K562 (cell line): ENCODE results near the gene UNC93B1. TPM values are rescaled to one million over a fixed set of nuclear protein-coding genes. Genes with fewer than 3 reads are reported as not detected.

ENCODE experiments used
- BCOR ChIP-seq: fragments of 450-650 bp; IDR thresholded peaks from 2 replicates; pipeline ENCODE4 v1.6.1; 2016
- IRF2 ChIP-seq: sonication (generic); formaldehyde crosslinking; IDR thresholded peaks from 2 replicates; pipeline ENCODE4 v1.8.1; 2022; ENCODE audit warnings: mild to moderate bottlenecking, missing genetic modification reagents
- SAP30 ChIP-seq: fragments of 200-600 bp; sonication (generic); IDR thresholded peaks from 2 replicates; pipeline ENCODE4 v1.6.1; 2012; ENCODE audit warnings: borderline replicate concordance, low read depth, mild to moderate bottlenecking, moderate library complexity, low read length, control low read depth, inconsistent platforms; ENCODE audit not compliant: insufficient read depth, poor library complexity, severe bottlenecking
- STAG1 ChIP-seq: sonication (generic); formaldehyde crosslinking; IDR thresholded peaks from 2 replicates; pipeline ENCODE4 v1.5.0; 2020; ENCODE audit warnings: missing genetic modification reagents, borderline replicate concordance
- ZNF644 ChIP-seq: fragments of 200-800 bp; sonication (Bioruptor generic); IDR thresholded peaks from 2 replicates; pipeline ENCODE4 v1.6.1; 2016; ENCODE audit warnings: low read depth, missing genetic modification characterization, missing compliant biosample characterization
- ZNF695 ChIP-seq: fragments of 450-650 bp; formaldehyde crosslinking; IDR thresholded peaks from 2 replicates; pipeline ENCODE4 v1.4.0; 2020; ENCODE audit warnings: mild to moderate bottlenecking, moderate library complexity
- polyA plus RNA-seq, 8 experiments: library from polyadenylated mRNA; depleted of rRNA in 4 of 8; stranded (reverse) in 5 of 8; unstranded in 3 of 8; fragments of >200 nt; fragmentation: Nextera tagmentation in 2 of 8; fragmentation: Illumina TruSeq in 1 of 8; extraction: Ambion mirVana in 2 of 8; extraction: Trizol in 1 of 8; gene quantifications; 2 replicates each; pipeline versions ENCODE4 v1.2.1 to v1.2.3, GENCODE V29; 2011 to 2014; ENCODE audit warnings: inconsistent platforms in 1 of 8, missing spikeins in 1 of 8
- total RNA-seq, 7 experiments: library from RNA; depleted of rRNA in 6 of 7; stranded (reverse); fragments of >200 nt in 6 of 7; fragmentation: Illumina TruSeq in 2 of 7; extraction: Trizol in 2 of 7; gene quantifications; 2 replicates each; pipeline versions ENCODE4 v1.2.1 to v1.2.3, GENCODE V29; 2011 to 2021; ENCODE audit warnings: low replicate concordance in 1 of 7
- TF ChIP-seq, protein P1 (sequence below): fragments of 450-650 bp; IDR thresholded peaks from 2 replicates; pipeline ENCODE4 v1.6.1; 2016; ENCODE audit warnings: mild to moderate bottlenecking, moderate library complexity
- TF ChIP-seq, protein P2 (sequence below): fragments of 450-650 bp; IDR thresholded peaks from 2 replicates; pipeline ENCODE4 v1.6.1; 2016; ENCODE audit warnings: missing biosample characterization, missing genetic modification characterization

The UNC93B1 gene
- total and polyA plus RNA-seq, 9 of the 15 experiments (the other 6 are each of a cell fraction or from before 2014, with no cell fraction given) = 0.10 to 13.6 (median 6.5) TPM

DNA sequence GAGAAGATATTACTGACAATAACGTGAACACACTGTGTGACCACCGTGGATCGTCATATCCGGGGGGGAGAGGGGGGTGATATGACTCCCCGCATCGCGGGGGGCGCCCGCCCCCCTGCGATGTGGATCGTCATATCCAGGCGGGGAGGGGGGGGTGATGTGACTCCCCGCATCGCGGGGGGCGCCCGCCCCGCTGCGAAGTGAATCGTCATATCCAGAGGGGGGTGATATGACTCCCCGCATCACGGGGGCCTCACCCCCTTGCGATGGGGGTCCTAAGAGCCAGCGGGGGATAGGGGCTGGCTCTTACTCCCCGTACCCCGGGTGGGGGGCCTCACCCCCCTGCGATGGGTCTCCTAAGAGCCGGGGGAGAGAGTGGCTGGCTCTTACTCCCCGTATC lies 19.9 kb downstream of the UNC93B1 start (continued):
- TF ChIP-seq, protein P1, sequence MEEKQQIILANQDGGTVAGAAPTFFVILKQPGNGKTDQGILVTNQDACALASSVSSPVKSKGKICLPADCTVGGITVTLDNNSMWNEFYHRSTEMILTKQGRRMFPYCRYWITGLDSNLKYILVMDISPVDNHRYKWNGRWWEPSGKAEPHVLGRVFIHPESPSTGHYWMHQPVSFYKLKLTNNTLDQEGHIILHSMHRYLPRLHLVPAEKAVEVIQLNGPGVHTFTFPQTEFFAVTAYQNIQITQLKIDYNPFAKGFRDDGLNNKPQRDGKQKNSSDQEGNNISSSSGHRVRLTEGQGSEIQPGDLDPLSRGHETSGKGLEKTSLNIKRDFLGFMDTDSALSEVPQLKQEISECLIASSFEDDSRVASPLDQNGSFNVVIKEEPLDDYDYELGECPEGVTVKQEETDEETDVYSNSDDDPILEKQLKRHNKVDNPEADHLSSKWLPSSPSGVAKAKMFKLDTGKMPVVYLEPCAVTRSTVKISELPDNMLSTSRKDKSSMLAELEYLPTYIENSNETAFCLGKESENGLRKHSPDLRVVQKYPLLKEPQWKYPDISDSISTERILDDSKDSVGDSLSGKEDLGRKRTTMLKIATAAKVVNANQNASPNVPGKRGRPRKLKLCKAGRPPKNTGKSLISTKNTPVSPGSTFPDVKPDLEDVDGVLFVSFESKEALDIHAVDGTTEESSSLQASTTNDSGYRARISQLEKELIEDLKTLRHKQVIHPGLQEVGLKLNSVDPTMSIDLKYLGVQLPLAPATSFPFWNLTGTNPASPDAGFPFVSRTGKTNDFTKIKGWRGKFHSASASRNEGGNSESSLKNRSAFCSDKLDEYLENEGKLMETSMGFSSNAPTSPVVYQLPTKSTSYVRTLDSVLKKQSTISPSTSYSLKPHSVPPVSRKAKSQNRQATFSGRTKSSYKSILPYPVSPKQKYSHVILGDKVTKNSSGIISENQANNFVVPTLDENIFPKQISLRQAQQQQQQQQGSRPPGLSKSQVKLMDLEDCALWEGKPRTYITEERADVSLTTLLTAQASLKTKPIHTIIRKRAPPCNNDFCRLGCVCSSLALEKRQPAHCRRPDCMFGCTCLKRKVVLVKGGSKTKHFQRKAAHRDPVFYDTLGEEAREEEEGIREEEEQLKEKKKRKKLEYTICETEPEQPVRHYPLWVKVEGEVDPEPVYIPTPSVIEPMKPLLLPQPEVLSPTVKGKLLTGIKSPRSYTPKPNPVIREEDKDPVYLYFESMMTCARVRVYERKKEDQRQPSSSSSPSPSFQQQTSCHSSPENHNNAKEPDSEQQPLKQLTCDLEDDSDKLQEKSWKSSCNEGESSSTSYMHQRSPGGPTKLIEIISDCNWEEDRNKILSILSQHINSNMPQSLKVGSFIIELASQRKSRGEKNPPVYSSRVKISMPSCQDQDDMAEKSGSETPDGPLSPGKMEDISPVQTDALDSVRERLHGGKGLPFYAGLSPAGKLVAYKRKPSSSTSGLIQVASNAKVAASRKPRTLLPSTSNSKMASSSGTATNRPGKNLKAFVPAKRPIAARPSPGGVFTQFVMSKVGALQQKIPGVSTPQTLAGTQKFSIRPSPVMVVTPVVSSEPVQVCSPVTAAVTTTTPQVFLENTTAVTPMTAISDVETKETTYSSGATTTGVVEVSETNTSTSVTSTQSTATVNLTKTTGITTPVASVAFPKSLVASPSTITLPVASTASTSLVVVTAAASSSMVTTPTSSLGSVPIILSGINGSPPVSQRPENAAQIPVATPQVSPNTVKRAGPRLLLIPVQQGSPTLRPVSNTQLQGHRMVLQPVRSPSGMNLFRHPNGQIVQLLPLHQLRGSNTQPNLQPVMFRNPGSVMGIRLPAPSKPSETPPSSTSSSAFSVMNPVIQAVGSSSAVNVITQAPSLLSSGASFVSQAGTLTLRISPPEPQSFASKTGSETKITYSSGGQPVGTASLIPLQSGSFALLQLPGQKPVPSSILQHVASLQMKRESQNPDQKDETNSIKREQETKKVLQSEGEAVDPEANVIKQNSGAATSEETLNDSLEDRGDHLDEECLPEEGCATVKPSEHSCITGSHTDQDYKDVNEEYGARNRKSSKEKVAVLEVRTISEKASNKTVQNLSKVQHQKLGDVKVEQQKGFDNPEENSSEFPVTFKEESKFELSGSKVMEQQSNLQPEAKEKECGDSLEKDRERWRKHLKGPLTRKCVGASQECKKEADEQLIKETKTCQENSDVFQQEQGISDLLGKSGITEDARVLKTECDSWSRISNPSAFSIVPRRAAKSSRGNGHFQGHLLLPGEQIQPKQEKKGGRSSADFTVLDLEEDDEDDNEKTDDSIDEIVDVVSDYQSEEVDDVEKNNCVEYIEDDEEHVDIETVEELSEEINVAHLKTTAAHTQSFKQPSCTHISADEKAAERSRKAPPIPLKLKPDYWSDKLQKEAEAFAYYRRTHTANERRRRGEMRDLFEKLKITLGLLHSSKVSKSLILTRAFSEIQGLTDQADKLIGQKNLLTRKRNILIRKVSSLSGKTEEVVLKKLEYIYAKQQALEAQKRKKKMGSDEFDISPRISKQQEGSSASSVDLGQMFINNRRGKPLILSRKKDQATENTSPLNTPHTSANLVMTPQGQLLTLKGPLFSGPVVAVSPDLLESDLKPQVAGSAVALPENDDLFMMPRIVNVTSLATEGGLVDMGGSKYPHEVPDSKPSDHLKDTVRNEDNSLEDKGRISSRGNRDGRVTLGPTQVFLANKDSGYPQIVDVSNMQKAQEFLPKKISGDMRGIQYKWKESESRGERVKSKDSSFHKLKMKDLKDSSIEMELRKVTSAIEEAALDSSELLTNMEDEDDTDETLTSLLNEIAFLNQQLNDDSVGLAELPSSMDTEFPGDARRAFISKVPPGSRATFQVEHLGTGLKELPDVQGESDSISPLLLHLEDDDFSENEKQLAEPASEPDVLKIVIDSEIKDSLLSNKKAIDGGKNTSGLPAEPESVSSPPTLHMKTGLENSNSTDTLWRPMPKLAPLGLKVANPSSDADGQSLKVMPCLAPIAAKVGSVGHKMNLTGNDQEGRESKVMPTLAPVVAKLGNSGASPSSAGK = no peak
- TF ChIP-seq SAP30 = no peak
- TF ChIP-seq ZNF695 (CRISPR knock-in tag) = no peak
- TF ChIP-seq IRF2 (CRISPR knock-in tag) = no peak
- TF ChIP-seq, protein P2, sequence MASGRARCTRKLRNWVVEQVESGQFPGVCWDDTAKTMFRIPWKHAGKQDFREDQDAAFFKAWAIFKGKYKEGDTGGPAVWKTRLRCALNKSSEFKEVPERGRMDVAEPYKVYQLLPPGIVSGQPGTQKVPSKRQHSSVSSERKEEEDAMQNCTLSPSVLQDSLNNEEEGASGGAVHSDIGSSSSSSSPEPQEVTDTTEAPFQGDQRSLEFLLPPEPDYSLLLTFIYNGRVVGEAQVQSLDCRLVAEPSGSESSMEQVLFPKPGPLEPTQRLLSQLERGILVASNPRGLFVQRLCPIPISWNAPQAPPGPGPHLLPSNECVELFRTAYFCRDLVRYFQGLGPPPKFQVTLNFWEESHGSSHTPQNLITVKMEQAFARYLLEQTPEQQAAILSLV = no peak
- TF ChIP-seq BCOR = no peak
- no peak for TF ChIP-seq STAG1 (CRISPR knock-in tag)
- no peak for TF ChIP-seq ZNF644 (tag)
